Stimulated activated CD8-positive, alpha-beta memory T cell treated with anti-CD3 and anti-CD28 coated beads, Interleukin-4, amount 100 ng/mL, for 48 hours (primary cell): ENCODE data around the gene ASB12.
A peak's percentile ranks its signal among the peaks of the same experiment; 100 is the strongest.
"Not testable (repeated sequence)": the region's sequence is repeated elsewhere in the genome, so short reads cannot be mapped to it uniquely, and the experiment has no call there.

Experiments
- DNase-seq: peaks from one replicate; pipeline ENCODE4 v3.0.0-alpha.2; 2020

The ASB12 gene

GRCh38 chrX:64230123-64230970 lies at the start of gene ASB12:
ASB12 (minus strand) TSS chrX:64230607; CDS start chrX:64225650, 4,957 bp downstream.
- DNase-seq, result no peak

GRCh38 chrX:64265265-64265664 lies 34.9 kb upstream of the ASB12 start:
- DNase-seq, result no peak

- DNase-seq, result no peak
Observed at GRCh38 chrX:64229154-64229553, 1.3 kb downstream of the ASB12 start.

- no peak for DNase-seq
Observed at GRCh38 chrX:64218023-64218422, 12.4 kb downstream of the ASB12 start.

GRCh38 chrX:64213989-64214388 lies 16.4 kb downstream of the ASB12 start:
- not testable (repeated sequence) for DNase-seq

- DNase-seq, result peak; percentile 22
Observed at GRCh38 chrX:64206556-64207162, 23.7 kb downstream of the ASB12 start.

GRCh38 chrX:64205735-64206501 lies 24.5 kb downstream of the ASB12 start:
- DNase-seq, result peak; percentile 88

GRCh38 chrX:64205441-64205734 lies 25.0 kb downstream of the ASB12 start, which contains the start of gene AMER1:
AMER1 (minus strand) TSS chrX:64205708; CDS start chrX:64193286, 12,422 bp downstream.
- DNase-seq, result no peak

GRCh38 chrX:64204701-64205440 lies 25.5 kb downstream of the ASB12 start:
- DNase-seq, result peak; percentile 29

GRCh38 chrX:64204252-64204651 lies 26.2 kb downstream of the ASB12 start:
- no peak for DNase-seq

- no peak for DNase-seq
Observed at GRCh38 chrX:64202808-64203325, 27.5 kb downstream of the ASB12 start.

GRCh38 chrX:64198036-64198435 lies 32.4 kb downstream of the ASB12 start:
- DNase-seq, result no peak

GRCh38 chrX:64196606-64197005 lies 33.8 kb downstream of the ASB12 start:
- no peak for DNase-seq

GRCh38 chrX:64195862-64196261 lies 34.5 kb downstream of the ASB12 start:
- DNase-seq, result no peak

GRCh38 chrX:64192673-64193072 lies 37.7 kb downstream of the ASB12 start:
- no peak for DNase-seq

- DNase-seq, result no peak
Observed at GRCh38 chrX:64192040-64192439, 38.4 kb downstream of the ASB12 start.

GRCh38 chrX:64191281-64192010 lies 39.0 kb downstream of the ASB12 start:
- no peak for DNase-seq

- DNase-seq, result no peak
Observed at GRCh38 chrX:64190136-64190740, 40.2 kb downstream of the ASB12 start.

GRCh38 chrX:64188901-64189300 lies 41.5 kb downstream of the ASB12 start:
- no peak for DNase-seq

- no peak for DNase-seq
Observed at GRCh38 chrX:64187762-64188150, 42.7 kb downstream of the ASB12 start.

- no peak for DNase-seq
Observed at GRCh38 chrX:64186974-64187761, 43.2 kb downstream of the ASB12 start.
